DMS53 (cell line): ENCODE data around the gene RHOA.
A peak's percentile ranks its signal among the peaks of the same experiment; 100 is the strongest.
"Not testable (repeated sequence)": the region's sequence is repeated elsewhere in the genome, so short reads cannot be mapped to it uniquely, and the experiment has no call there.

ENCODE experiments used
- DNase-seq: peaks from one replicate; lab custom pipeline; 2025; lab: John Stamatoyannopoulos, UW

Gene RHOA

GRCh38 chr3:49359623-49360022, 52.2 kb downstream of the RHOA start:
- peak; percentile 31 for DNase-seq

- no peak for DNase-seq
Observed at GRCh38 chr3:49358884-49359225, 52.9 kb downstream of the RHOA start.

GRCh38 chr3:49358217-49358883, 53.4 kb downstream of the RHOA start, which contains the start of gene GPX1:
Gene GPX1, minus strand, starts transcription at chr3:49358353. Its CDS starts 75 bp downstream, at chr3:49358278.
- DNase-seq: peak; percentile 92

GRCh38 chr3:49357443-49358216, 54.1 kb downstream of the RHOA start:
- DNase-seq: peak; percentile 50

- not testable (repeated sequence) for DNase-seq
Observed at GRCh38 chr3:49357095-49357442, 54.7 kb downstream of the RHOA start.

GRCh38 chr3:49352890-49353421, 58.8 kb downstream of the RHOA start:
- DNase-seq: no peak

GRCh38 chr3:49352281-49352680, 59.5 kb downstream of the RHOA start:
- no peak for DNase-seq

- peak; percentile 6 for DNase-seq
Observed at GRCh38 chr3:49351521-49352011, 60.2 kb downstream of the RHOA start.

GRCh38 chr3:49349348-49350114, 62.2 kb downstream of the RHOA start:
- no peak for DNase-seq

- not testable (repeated sequence) for DNase-seq
Observed at GRCh38 chr3:49348361-49348760, 63.4 kb downstream of the RHOA start.

- DNase-seq: no peak
Observed at GRCh38 chr3:49346797-49347251, 65.0 kb downstream of the RHOA start.

- DNase-seq: no peak
Observed at GRCh38 chr3:49343163-49343562, 68.6 kb downstream of the RHOA start.

GRCh38 chr3:49341996-49342395, 69.8 kb downstream of the RHOA start:
- DNase-seq: no peak

GRCh38 chr3:49339941-49340800, 71.6 kb downstream of the RHOA start, which contains the start of gene USP4:
Gene USP4, minus strand, starts transcription at chr3:49340053. Its CDS starts 29 bp downstream, at chr3:49340024.
- peak; percentile 91 for DNase-seq

- DNase-seq: peak; percentile 52
Observed at GRCh38 chr3:49339581-49339940, 72.2 kb downstream of the RHOA start.

GRCh38 chr3:49333916-49334633, 77.7 kb downstream of the RHOA start:
- no peak for DNase-seq

GRCh38 chr3:49333091-49333490, 78.7 kb downstream of the RHOA start:
- DNase-seq: no peak

- no peak for DNase-seq
Observed at GRCh38 chr3:49329186-49329585, 82.6 kb downstream of the RHOA start.

GRCh38 chr3:49328350-49328749, 83.4 kb downstream of the RHOA start:
- DNase-seq: not testable (repeated sequence)

GRCh38 chr3:49327485-49327884, 84.3 kb downstream of the RHOA start:
- DNase-seq: peak; percentile 4

- no peak for DNase-seq
Observed at GRCh38 chr3:49324768-49325167, 87.0 kb downstream of the RHOA start.
